GM19372 (cell line): ENCODE results near the gene TFPI.
"Not testable (repeated sequence)": the region's sequence is repeated elsewhere in the genome, so short reads cannot be mapped to it uniquely, and the experiment has no call there.

ENCODE experiments used
- ATAC-seq: cut with Tn5 transposase; IDR thresholded peaks from one replicate; pipeline ENCODE4 v1.9.1; 2021; ENCODE audit warnings: mild to moderate bottlenecking, low read depth, moderate library complexity; ENCODE audit not compliant: unreplicated experiment

The TFPI gene

DNA sequence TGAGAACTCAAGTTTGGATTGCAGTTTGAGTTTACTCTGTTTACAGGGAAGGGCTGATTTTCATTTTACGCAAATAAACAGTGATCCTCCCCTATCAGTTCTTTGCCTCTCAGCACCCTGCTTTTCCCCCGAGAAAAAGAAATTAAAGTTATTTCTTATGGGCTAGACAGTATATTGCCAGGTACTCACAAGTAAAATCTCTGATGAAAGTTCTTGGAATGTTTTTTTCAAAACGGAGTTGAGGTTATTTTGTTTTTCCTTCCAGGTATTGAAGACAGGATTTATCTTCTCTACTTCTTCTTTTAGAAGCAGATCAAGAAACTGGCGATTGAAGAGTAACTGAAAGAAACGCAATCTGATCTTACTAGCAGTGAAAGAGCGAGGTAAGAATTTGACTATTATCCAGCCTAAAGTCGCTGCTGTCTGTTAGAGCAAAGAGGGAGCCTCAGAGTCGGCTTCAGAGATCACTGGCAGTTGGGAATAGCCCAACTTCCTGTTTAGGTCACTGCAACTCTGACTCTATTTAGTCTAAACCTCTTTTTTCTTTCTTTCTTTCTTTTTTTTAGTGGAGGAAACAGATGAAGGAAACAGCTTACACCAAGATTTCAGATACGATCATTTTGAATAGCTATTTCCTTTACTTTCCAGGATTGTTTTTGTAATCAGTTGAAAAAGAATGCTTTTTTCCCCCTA lies at the start of gene TFPI:
TFPI (minus strand) TSS at position 425 of the 693 bp plus-strand sequence. CDS start 50,667 bp downstream, outside the sequence.
- no peak for ATAC-seq

DNA sequence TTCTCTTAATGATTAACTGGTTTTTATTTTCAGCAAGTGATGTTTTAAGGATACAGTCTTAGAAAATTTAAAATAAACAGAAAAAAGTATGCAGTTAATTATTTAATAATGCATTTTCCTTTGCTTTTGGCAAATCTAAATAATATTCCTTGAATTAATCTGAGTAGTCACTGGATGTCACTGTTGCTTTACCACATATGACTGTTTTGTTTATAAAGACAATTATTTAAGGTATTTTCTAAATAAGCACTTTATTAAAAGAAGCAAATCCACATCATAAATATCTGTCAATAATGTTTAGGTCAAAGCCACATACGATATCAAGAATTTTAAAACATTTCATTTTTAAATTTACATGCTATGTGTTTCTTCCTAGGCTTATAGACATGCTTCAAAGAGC lies 40.6 kb upstream of the TFPI start:
- no peak for ATAC-seq

DNA sequence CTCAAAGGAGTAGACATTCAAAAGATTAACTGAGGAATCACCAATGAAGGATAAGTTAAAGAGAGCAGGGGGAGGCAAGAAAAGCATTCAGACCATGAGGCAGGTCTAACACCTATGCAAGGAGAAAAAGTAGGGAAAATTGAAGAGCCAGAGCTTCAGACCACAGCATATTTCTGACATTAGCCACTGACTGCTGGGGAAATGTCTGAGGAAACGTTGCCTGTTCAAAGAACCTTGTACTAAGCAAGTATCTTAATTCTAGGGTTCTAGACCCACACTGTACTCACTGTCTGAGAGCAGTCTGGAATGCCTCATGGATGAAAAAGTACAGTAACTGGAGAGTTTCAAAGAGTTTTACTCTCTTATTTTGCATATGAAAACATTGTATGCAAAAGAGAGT lies 39.5 kb upstream of the TFPI start:
- ATAC-seq = no peak

DNA sequence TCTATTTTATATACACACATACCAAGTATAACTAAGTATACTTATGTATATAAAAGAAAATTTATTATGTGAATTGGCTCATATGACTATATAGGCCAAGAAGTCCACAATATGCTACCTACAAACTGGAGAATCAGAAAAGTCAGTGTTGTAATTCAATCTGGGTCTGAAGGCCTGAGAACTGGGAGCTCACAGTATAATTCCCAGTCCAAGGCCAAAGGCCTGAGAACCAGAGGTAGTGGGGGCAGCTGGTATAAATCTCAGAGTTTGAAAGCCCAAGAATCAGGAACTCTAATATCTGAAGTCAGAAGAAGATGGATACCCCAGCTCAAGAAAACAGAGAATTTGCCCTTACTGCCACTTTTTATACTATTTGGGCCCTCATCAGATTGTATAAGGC lies 38.9 kb upstream of the TFPI start:
- no peak for ATAC-seq

DNA sequence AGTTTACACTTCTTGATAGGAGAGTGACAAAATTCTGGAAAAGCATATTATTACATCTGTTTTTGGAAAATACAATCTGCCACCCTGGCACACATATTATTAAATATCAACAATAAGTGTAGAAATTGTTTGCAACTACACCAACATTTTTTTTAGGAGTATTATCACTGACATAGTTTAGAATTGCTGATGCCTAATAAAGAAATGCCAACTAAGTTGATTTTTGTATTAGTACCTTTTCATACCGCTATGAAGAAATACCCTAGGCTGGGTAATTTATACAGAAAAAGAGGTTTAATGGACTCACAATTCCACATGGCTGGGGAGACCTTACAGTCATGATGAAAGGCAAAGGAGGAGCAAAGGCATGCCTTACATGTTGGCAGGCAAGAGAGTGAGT lies 35.9 kb upstream of the TFPI start:
- ATAC-seq = no peak

DNA sequence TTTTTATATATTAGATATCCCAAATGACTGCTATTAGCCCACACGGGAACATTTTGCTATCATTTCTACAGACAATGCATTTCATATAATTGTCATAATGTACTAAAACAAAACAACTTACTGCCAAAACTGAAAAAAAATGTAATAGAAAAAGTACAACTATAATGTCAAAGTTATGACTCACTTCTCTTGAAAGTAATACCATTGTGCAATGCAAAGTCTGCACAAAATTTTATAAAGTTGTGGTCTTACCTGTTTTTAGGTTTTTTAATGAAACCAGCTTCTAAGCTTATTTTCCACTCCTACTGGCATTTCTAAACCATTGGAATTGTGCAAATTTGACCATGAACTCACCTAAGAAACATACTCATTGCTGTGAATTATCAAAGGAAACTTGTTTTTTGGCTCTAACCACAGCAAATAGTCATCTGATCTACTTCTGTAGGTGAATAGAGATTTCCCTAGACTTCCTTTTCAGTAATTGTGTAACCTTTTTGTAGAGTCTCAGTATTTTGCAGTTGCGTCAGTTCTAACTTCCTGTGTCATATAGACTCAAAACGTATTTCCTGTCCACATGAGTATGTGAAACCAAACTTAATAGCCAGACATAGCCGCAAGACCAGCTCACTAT lies 31.9 kb upstream of the TFPI start:
- ATAC-seq = peak; percentile 56

DNA sequence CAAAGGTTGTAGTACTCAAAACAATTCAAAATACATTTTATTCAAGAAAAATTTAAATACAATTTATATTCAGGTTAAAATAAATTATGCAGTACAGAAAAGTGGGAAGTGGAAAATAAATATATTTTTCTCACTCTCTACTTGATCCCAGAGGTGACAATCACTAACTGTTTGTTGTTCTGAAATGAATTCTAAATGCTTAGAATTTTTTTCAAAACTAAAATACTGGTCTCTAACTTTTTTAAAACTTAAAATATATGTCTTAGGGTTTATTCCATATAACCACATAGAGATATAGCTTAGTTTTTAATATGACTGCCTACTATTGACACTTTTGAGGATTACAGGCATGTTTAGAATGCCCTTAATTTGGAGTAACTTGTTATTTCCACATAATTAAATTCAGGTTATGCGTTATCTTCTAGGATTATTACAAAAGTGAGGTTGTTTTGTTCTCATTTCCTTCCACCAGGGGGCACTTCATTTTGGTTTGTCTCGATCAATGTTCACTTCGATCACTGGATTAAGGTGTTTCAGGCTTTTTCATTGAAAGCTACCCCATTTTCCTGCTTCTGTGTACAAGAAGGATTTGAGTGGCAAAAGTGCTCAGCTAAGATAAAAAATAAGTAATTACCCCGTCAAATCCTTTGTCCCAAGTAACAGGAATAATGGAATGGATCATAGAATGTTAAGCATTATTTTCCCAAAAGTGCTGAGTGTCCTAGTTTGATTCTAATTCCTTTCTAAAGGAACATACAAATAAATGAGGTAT lies 27.1 kb upstream of the TFPI start:
- ATAC-seq = peak; percentile 72

DNA sequence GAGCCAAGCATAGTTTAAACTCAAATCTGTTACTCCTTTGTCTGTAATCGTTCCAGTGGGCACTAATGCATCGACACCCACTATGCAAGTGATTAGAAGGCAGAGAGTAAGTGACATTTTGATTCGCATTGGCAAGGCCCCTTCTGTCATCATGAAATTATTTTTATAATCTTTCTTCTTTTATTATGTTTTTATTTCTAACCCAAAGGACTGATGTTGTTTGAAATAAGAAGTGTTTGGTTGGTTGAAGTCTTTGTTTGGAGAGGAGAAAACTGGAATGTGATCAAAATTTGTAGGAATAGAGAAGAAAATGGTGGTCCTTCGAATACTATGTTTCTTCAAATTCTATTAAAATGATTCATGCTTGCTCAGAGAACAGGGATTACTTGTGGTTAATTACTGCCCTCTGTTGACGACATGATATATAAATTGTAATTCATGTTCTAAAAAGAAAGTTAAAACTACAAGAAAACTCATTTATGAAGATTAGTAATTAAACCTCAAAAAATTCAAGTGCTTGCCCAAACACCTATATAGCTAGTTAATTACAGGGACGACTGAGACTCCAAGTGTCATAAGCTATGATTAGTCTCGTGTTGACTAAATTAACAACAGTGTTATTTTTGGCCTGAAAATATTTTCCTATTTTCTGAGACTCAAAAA lies 26.4 kb upstream of the TFPI start:
- ATAC-seq = no peak

DNA sequence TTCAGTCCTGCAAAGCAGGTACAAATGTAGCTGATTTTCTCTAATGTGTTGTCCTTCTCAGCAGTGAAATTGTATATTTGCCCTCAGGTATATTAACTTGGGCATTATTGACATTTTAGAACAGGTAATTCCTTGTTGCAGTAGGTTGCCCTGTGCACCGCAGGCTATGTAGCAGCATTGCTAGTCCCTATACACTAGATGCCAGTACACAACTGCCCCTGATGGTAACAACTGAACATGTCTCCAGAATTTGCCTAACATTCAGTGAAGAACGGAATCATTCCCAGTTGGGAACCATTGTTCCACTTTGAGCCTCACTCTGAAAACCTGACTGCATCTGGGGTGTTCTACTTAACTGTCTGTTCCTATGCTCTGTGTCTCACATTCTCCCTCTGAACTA lies 23.1 kb upstream of the TFPI start:
- no peak for ATAC-seq

DNA sequence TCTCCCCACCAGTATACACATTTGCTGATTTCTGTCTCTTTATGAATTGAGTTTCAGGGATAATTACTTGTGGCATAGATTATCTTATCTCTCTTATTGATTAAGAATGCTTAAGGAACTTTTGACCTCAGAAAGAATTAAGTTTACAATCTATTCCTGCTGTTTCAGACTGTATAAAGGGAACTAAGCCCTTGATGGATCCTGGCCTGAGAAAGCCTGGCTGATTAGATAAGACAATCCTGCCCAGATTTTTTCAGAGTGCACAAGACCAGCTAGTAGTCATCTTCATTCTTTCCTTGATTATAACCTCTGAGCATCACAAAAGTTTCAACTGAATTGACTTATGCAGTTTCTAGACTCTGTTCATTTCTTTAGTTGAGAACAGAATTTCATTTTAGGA lies 22.7 kb upstream of the TFPI start:
- ATAC-seq = no peak

DNA sequence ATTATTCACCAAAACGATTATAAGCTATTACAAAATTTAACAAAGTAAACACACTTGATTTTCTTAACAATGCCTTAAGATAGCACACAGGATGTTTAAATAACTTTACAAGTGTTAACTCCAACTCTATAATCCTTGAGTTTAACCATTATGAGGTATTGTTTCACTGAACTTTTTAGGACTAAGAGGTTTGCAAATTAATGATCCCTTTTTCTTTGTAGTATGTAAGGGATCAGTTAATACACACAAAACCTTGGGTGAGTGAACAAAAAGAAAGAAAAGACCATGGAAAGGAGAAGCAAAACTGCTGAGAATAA lies 21.5 kb upstream of the TFPI start:
- no peak for ATAC-seq

DNA sequence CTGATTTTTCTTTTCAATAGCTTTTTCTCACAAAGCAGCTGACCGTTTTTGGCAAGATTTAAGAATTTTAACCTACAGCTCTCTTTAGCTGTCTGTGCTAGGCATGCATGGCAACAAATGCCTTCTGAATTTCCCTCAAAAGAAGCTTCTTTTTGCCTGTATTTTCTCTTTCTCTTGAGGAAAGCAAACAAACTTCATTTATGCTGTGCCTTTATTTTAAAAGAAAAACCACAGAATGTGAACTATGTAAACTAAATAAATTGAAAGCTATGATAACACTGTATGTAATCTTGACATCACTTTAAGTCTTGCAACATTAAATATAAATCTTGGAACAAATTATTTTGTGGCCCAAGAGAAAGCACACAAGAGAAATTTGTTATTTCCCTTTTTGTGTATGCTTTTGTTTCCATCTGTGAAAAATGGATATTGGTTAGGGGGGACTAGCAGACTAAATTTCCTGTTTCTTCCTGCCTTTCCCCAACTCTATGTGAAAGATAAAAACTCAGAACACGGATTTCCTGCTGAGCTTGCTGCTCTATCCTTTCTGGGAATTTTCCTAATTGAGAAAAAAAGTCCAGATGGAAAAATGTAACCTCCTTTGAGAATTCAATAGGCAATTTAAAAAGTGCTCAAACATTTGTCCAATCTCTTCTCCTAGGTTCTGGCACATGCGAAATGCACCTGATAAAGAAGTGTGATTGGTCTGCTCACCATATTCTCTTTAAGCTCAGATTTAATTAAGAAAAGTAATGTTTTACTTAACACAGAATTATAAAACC lies 20.9 kb upstream of the TFPI start:
- no peak for ATAC-seq

DNA sequence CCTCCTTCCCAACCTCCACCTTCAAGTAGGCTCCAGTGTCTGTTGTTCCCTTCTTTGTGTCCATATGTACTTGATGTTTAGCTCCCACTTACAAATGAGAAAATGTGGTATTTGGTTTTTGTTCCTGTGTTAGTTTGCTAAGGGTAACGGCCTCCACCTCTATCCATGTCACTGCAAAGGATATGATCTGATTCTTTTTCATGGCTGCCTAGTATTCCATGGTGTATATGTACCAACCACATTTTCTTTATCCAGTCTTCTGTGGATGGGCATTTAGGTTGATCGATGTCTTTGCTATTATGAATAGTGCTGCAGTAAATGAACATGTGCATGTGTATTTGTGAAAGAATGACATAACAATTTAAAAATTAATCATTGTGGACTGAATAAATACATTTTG lies 19.5 kb upstream of the TFPI start:
- no peak for ATAC-seq

DNA sequence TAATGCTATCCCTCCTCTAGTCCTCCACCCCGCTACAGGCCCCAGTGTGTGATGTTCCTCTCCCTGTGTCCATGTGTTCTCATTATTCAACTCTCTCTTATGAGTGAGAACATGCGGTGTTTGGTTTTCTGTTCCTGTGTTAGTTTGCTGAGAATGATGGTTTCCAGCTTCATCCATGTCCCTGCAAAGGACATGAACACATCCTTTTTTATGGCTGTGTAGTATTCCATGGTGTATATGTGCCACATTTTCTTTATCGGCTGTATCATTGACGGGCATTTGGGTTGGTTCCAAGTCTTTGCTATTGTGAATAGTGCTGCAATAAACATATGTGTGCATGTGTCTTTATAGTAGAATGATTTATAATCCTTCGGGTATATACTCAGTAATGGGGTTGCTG lies 17.8 kb upstream of the TFPI start:
- not testable (repeated sequence) for ATAC-seq

DNA sequence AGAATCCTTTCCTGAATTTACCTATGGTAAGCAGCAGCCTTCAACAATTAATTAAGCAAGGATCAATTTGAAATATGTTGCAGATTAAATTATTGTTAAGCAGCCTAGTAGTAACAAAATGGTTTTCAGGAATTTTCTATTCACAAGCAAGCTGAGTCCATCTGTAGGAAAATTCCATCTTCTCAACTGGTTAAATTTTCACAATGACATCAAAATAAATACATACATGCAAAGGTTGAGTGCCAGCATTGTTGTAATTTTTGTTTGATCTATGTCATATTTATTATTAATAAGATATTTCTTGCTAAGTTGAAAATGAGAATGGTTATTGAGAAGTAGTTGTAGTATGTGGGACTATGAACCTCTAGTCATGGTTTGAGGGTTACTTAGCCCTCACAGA lies 15.3 kb upstream of the TFPI start:
- ATAC-seq = no peak

DNA sequence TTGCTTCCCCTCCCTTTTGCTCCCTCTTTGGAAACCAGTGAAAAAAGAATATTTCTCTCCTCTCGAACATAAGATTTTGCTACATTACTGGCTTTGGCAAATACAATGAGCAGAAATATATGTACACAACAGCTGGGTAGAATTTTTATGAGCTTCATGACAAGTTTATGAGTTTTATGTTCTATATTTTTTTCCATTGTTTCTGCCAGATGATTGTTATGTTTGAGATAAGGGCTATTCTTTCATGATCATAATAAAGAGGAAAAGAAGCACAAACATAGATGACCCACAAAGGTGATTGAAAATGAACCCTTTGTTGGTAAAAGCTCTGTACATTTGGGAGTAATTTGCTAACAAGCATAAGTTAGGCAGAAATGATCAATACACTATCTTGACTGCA lies 14.8 kb upstream of the TFPI start:
- ATAC-seq = no peak

DNA sequence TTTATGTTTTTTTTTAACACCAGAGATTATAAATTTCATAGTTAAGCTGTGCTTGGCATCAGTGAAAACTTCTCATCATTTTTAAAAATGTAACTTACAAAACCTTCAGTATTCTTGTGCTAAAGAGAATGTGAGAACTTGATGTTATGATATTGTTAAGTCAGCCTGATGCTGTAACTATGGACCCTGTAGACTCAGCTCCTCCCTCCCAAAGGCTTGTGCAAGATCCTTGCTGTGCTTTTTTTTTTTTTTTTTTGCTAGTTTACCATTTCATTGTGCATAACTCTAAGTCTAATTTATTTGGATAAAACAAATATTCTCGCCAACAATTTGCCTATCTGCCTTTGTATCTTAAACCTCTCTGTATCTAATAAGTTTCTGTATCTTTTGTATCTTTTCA lies 12.9 kb upstream of the TFPI start:
- no peak for ATAC-seq

DNA sequence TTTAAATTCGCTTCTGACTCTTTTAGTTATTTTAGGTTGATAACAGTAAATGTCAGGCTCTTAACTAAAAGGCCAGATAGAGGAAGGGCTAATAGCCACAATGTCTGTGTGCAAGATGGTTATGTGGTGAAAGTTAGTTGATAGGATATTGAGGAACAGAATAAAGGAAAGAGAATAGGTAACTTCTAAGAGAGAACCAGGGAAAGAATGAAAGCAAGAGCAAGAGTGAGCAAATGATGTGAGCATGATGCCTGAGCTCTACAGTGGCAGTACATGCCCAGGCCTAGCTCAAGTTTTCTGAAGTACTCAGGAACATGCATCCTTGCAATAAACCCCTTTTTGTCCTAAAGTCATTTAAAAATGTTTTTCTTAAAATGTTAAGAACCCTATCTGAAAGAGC lies 12.5 kb upstream of the TFPI start:
- ATAC-seq = no peak

DNA sequence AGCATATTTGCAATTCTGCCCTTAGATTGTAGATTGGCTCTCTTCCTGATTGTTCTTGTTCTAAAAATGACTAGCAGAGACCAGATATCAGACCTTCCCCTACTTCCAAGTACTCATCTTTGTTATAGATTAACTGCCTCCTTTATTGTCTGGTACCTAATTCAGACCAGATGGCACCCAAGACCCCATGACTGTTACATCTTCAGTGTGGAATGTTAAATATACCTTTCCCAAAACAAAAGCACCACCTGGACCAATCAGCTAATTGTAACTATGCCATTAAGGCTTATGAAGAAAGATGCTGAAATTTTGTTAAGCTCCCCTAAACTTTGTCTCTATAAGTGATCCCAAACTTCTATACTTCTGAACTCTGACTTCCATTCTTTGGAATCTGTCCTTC lies 12.0 kb upstream of the TFPI start:
- ATAC-seq = no peak

DNA sequence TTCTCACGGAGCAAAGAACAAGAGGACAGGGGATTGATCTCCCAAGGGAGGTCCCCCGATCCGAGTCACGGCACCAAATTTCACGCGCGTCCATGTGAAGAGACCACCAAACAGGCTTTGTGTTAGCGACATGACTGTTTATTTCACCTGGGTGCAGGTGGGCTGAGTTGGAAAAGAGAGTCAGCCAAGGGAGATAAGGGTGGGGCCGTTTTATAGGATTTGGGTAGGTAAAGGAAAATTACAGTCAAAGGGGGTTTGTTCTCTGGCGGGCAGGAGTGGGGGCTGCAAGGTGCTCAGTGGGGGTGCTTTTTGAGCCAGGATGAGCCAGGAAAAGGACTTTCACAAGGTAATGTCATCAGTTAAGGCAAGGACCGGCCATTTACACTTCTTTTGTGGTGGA lies 11.4 kb upstream of the TFPI start:
- not testable (repeated sequence) for ATAC-seq

DNA sequence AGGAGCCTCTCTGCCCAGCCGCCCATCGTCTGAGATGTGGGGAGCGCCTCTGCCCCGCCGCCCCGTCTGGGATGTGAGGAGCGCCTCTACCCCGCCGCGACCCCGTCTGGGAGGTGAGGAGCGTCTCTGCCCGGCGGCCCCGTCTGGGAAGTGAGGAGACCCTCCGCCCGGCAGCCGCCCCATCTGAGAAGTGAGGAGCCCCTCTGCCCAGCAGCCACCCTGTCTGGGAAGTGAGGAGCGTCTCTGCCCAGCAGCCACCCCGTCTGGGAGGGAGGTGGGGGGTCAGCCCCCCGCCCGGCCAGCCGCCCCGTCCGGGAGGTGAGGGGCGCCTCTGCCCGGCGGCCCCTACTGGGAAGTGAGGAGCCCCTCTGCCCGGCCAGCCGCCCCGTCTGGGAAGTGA lies 2.3 kb upstream of the TFPI start:
- ATAC-seq = not testable (repeated sequence)
